Activated CD4-positive, alpha-beta T cell treated with anti-CD3 and anti-CD28 coated beads, Interleukin-2, amount 10 ng/mL, durations not matched to agents 7 days and 5 days (primary cell): ENCODE data around the gene DLGAP1. TPM values are rescaled to one million over a fixed set of nuclear protein-coding genes. Genes with fewer than 3 reads are reported as not detected.

ENCODE experiments used
- CTCF ChIA-PET: fragments of 350-600 bp; sonication (Branson Sonifier 250); formaldehyde crosslinking; loops from one replicate; lab custom pipeline; 2021; ENCODE audit warnings: antibody characterized with exemption; lab: Charles Lee
- POLR2A ChIA-PET: fragments of 350-600 bp; sonication (Branson Sonifier 250); formaldehyde crosslinking; loops from one replicate; lab custom pipeline; 2021; ENCODE audit warnings: antibody characterized with exemption; lab: Charles Lee
- DNase-seq: peaks from one replicate; pipeline ENCODE4 v3.0.0-alpha.2; 2020
- H3K27ac Mint-ChIP-seq: one replicate; pipeline ENCODE4 v1.8.0; 2021; ENCODE audit warnings: mild to moderate bottlenecking, moderate library complexity, mixed read lengths
- H3K27me3 Mint-ChIP-seq: one replicate; pipeline ENCODE4 v1.8.0; 2021; ENCODE audit warnings: mixed read lengths
- H3K36me3 Mint-ChIP-seq: one replicate; pipeline ENCODE4 v1.8.0; 2021; ENCODE audit warnings: low read depth, mixed read lengths
- H3K4me1 Mint-ChIP-seq: one replicate; pipeline ENCODE4 v1.8.0; 2021; ENCODE audit warnings: mixed read lengths
- H3K4me3 Mint-ChIP-seq: one replicate; pipeline ENCODE4 v1.8.0; 2021; ENCODE audit warnings: mild to moderate bottlenecking, moderate library complexity, mixed read lengths
- H3K9me3 Mint-ChIP-seq: one replicate; pipeline ENCODE4 v1.8.0; 2021; ENCODE audit warnings: mixed read lengths
- total RNA-seq, 2 experiments: library from RNA; stranded (reverse); gene quantifications; one replicate each; pipeline ENCODE4 v1.2.3, GENCODE V29; 2021

The DLGAP1 gene
- total RNA-seq, 2 experiments from 2014 or later = 0.10 TPM; not detected in 1

DNA sequence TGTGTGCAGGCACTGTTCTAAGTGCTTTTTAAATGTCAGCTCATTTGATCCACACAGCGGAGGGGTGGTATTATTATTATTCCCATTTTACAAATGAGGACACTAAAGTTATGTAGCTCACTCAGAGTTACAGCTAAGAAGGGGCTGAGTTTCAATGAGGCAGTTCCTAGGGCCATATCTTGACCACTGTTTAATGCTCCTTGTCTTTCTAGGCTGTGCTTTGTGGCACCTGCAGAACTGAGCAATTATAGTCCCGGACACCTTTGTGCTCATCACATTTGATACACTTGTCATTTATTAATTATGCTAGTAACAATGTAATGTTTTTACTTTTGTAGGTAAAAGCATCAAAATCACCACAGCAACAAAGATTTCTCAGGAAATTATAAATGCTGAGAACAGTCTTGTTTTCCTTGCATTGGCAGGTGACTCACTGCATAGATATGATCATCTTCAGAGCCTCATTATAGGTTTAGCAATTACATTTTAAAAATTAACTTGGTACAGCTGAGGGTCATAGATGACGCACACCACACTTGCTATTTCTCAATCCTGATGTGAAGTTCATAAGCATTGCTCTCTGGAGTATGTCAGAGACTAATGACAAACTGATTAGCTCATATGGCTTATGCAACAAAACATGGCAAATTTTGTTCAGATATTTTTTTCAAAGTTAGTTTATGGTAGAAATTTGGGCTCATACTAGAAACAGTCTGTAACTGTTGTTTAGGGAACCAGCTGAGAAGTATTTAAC, 638.3 kb downstream of the DLGAP1 start:
- no peaks in the 10 kb centered on the region for H3K9me3 Mint-ChIP-seq
- H3K36me3 Mint-ChIP-seq = no peaks in the 10 kb centered on the region
- no peak for DNase-seq
- H3K27me3 Mint-ChIP-seq = peaks cover 5% of the 10 kb centered on the region
- no peak overlapping the region for H3K27ac Mint-ChIP-seq
- H3K4me1 Mint-ChIP-seq = no peaks in the 10 kb centered on the region
- H3K4me3 Mint-ChIP-seq = no peak overlapping the region
- ChIA-PET CTCF (interaction anchor here (1.0 kb wide), 1 partner anchor 23 kb away, joined by 3 read pairs; no protein-coding TSS in a partner anchor), POLR2A (interaction anchor here (0.6 kb wide), 1 partner anchor 21 kb away, joined by 3 read pairs; no protein-coding TSS in a partner anchor)

DNA sequence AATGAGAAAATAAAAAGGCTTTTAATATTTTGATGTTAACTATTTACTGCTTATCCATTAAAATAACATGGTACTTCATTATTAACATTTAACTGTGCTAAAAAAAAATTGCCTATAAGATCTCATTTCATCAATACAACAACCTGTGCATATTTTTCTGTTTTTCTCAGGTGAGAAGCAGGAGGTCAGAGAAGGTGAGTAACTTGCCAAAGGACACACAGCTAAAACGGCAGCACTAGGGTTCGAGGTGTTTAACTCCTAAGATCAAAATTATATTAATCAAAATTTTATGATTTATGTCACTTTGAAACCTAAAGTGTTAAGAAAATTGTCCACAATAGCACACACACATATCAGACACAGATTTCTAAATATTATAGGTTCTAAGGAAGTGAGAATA, 639.1 kb downstream of the DLGAP1 start:
- POLR2A ChIA-PET = no interaction called here
- H3K4me3 Mint-ChIP-seq = no peak overlapping the region
- no peak overlapping the region for H3K27ac Mint-ChIP-seq
- peaks cover 7% of the 10 kb centered on the region for H3K27me3 Mint-ChIP-seq
- H3K4me1 Mint-ChIP-seq = no peaks in the 10 kb centered on the region
- CTCF ChIA-PET = no interaction called here
- no peaks in the 10 kb centered on the region for H3K9me3 Mint-ChIP-seq
- H3K36me3 Mint-ChIP-seq = no peaks in the 10 kb centered on the region
- no peak for DNase-seq

DNA sequence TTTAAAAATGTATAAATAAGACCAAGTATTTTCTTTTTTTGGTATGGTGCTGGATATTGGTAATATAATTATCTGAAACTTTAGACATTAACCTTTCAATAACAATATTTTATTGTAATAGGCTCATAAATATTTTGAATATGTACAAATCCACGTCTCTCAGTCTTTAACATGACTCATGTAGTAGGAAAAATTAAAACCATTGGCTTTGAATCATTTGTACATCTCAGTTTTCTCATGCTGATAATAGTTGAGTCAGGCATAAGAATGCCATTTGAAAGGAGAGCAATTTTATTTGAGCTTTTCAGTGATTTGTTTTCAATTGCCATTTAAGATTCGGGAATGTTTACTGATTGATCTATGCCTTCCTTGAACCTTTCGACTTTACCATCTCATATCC, 640.3 kb downstream of the DLGAP1 start:
- CTCF ChIA-PET = no interaction called here

DNA sequence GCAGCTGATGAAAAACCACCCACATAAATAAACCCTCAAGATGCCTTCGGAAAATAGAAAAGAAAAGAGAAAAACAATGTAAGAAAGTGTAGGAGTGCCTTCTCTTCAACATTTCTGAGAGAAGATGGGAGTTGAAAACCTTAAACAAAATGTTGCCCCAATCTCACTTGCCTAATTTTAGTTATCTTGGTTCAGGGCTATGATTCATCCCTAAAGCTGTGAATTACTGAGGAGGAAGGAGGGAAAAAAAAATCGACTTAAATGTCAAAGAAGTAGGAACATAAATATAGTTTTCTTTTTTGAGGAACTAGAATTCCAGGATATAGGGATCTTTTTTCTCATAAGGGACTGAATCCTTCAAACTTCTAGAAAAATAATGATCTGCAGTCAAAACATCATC, 644.8 kb downstream of the DLGAP1 start:
- Mint-ChIP-seq H3K36me3 (no peaks in the 10 kb centered on the region), H3K4me3 (no peak overlapping the region), H3K4me1 (no peaks in the 10 kb centered on the region), H3K9me3 (no peaks in the 10 kb centered on the region), H3K27ac (no peak overlapping the region), H3K27me3 (peaks cover 7% of the 10 kb centered on the region)
- ChIA-PET CTCF (interaction anchor here (0.5 kb wide), 1 partner anchor 357 kb away, joined by 3 read pairs; no protein-coding TSS in a partner anchor), POLR2A (no interaction called here)
- DNase-seq = no peak

More for the DNA sequence above, 640.3 kb downstream of the DLGAP1 start:
- H3K36me3 Mint-ChIP-seq = no peaks in the 10 kb centered on the region
- no peaks in the 10 kb centered on the region for H3K9me3 Mint-ChIP-seq
- DNase-seq = no peak
- no peak overlapping the region for H3K4me3 Mint-ChIP-seq
- POLR2A ChIA-PET = no interaction called here
- H3K27me3 Mint-ChIP-seq = peaks cover 11% of the 10 kb centered on the region
- H3K4me1 Mint-ChIP-seq = no peaks in the 10 kb centered on the region
- no peak overlapping the region for H3K27ac Mint-ChIP-seq

DNA sequence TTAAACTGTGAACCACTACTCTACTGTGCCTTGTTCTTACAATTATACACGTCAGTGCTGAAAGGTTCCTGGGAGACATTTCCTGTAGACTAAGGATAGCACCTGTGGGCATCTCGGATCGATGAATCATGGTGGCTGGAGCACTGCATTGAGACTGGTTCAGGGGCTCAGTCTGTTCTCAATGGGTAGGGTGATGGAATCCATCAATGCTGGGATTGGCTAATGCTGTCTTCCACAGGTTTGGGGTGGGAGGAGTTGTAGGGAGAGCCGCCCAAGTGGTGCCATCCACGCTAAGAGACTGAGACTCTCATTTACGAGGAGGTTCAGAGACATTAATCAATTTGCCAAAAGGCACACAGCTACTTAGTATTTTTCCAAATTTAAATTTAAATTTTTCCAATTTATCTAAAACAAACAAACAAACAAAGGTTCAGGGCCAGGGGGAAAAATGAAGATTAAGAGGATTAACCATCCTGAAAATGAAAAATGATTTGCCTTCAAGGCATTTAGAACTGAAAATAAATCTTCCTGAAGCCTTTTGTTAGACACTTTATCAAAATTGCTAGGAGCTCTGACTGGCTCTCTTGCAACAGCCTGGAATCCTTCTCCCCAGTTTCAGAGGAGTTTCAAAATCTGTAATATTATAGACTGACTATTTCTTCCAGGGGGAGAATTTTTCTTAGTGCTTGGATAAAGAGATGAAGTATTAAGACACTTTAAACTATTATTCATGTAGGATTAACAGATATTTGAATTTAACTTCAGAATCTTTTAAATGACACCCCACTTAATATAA, 645.9 kb downstream of the DLGAP1 start:
- no peaks in the 10 kb centered on the region for H3K9me3 Mint-ChIP-seq
- CTCF ChIA-PET = no interaction called here

GRCh38 chr18:3806656-3807055, 648.5 kb downstream of the DLGAP1 start:
- Mint-ChIP-seq H3K27ac (no peak overlapping the region), H3K36me3 (no peaks in the 10 kb centered on the region), H3K27me3 (peaks cover 5% of the 10 kb centered on the region), H3K9me3 (no peaks in the 10 kb centered on the region), H3K4me3 (no peak overlapping the region), H3K4me1 (no peaks in the 10 kb centered on the region)
- POLR2A ChIA-PET = no interaction called here
- DNase-seq = no peak
- CTCF ChIA-PET = interaction anchor here (0.6 kb wide), 1 partner anchor 260 kb away, joined by 5 read pairs; no protein-coding TSS in a partner anchor

More for the DNA sequence above, 645.9 kb downstream of the DLGAP1 start:
- H3K4me3 Mint-ChIP-seq = no peak overlapping the region
- POLR2A ChIA-PET = no interaction called here
- no peaks in the 10 kb centered on the region for H3K4me1 Mint-ChIP-seq
- H3K36me3 Mint-ChIP-seq = no peaks in the 10 kb centered on the region
- DNase-seq = no peak
- H3K27ac Mint-ChIP-seq = no peak overlapping the region
- peaks cover 5% of the 10 kb centered on the region for H3K27me3 Mint-ChIP-seq

DNA sequence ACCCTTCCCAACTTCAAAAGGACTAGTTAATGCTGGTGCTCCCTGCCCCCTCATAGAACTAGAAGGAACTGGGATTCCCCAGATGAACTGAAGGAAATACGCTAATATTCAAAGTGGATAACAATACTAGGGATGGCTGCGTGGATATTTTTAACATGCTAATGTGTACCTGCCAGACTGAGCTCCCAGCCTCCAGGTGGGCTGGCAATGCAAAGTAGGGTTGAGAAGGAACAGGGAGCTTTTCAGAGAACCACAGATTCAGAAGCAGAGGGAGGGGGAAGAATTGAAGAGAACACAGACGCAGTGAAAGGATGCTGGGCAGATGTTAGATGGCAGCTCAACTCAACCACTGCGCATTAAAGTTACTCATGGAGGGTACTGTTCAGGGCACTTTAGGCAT, 650.8 kb downstream of the DLGAP1 start:
- ChIA-PET CTCF (interaction anchor here (0.8 kb wide), 1 partner anchor 18 kb away, joined by 3 read pairs; no protein-coding TSS in a partner anchor), POLR2A (no interaction called here)
- Mint-ChIP-seq H3K4me3 (no peak overlapping the region), H3K4me1 (no peaks in the 10 kb centered on the region), H3K9me3 (no peaks in the 10 kb centered on the region), H3K27me3 (no peaks in the 10 kb centered on the region), H3K36me3 (no peaks in the 10 kb centered on the region), H3K27ac (no peak overlapping the region)
- DNase-seq = no peak

DNA sequence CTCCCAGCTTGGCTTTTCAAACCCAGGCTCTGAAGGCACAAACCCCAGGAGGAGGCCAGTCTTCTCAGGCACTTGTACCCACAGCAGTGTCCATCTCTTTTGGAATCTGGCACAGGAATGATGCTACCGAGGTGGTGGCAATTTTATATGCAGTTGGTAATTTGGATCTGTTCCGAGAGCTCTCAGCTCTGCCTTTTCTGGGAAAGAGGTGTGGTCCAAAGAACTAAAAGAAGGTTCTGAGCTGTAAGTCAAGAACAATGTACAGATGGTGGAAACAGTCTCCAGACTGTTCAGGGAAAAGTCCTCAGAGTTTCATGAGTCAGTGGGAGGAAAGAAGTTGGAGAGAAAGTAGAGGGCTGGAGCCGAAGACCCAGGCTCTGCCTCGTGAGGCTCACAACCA, 651.8 kb downstream of the DLGAP1 start:
- H3K36me3 Mint-ChIP-seq = no peaks in the 10 kb centered on the region
- no peak overlapping the region for H3K27ac Mint-ChIP-seq
- POLR2A ChIA-PET = no interaction called here
- CTCF ChIA-PET = no interaction called here
- no peaks in the 10 kb centered on the region for H3K27me3 Mint-ChIP-seq
- H3K9me3 Mint-ChIP-seq = no peaks in the 10 kb centered on the region
- DNase-seq = no peak
- H3K4me1 Mint-ChIP-seq = no peaks in the 10 kb centered on the region
- no peak overlapping the region for H3K4me3 Mint-ChIP-seq

- DNase-seq = no peak
- Mint-ChIP-seq H3K27me3 (no peaks in the 10 kb centered on the region), H3K36me3 (no peaks in the 10 kb centered on the region), H3K4me3 (no peak overlapping the region), H3K9me3 (no peaks in the 10 kb centered on the region), H3K27ac (no peak overlapping the region), H3K4me1 (no peaks in the 10 kb centered on the region)
- CTCF ChIA-PET = no interaction called here
- POLR2A ChIA-PET = no interaction called here
Measured at GRCh38 chr18:3799515-3799914, 655.6 kb downstream of the DLGAP1 start.

- no peak for DNase-seq
- Mint-ChIP-seq H3K27ac (no peak overlapping the region), H3K4me1 (no peaks in the 10 kb centered on the region), H3K4me3 (no peak overlapping the region), H3K36me3 (no peaks in the 10 kb centered on the region), H3K27me3 (no peaks in the 10 kb centered on the region), H3K9me3 (no peaks in the 10 kb centered on the region)
- ChIA-PET POLR2A (no interaction called here), CTCF (no interaction called here)
Measured at GRCh38 chr18:3798032-3798431, 657.1 kb downstream of the DLGAP1 start.

GRCh38 chr18:3796434-3796833, 658.7 kb downstream of the DLGAP1 start:
- H3K36me3 Mint-ChIP-seq = no peaks in the 10 kb centered on the region
- H3K4me3 Mint-ChIP-seq = no peak overlapping the region
- H3K4me1 Mint-ChIP-seq = no peaks in the 10 kb centered on the region
- H3K27ac Mint-ChIP-seq = no peak overlapping the region
- no peaks in the 10 kb centered on the region for H3K27me3 Mint-ChIP-seq
- ChIA-PET POLR2A (no interaction called here), CTCF (no interaction called here)
- no peak for DNase-seq
- no peaks in the 10 kb centered on the region for H3K9me3 Mint-ChIP-seq

GRCh38 chr18:3794537-3795348, 660.4 kb downstream of the DLGAP1 start:
- H3K36me3 Mint-ChIP-seq = no peaks in the 10 kb centered on the region
- no peaks in the 10 kb centered on the region for H3K27me3 Mint-ChIP-seq
- ChIA-PET POLR2A (no interaction called here), CTCF (interaction anchor here (1.1 kb wide), 1 partner anchor 24 kb away, joined by 3 read pairs; no protein-coding TSS in a partner anchor)
- no peaks in the 10 kb centered on the region for H3K4me1 Mint-ChIP-seq
- DNase-seq = no peak
- no peak overlapping the region for H3K4me3 Mint-ChIP-seq
- no peaks in the 10 kb centered on the region for H3K9me3 Mint-ChIP-seq
- H3K27ac Mint-ChIP-seq = no peak overlapping the region
